ENCODE results near the gene ASB4. TPM values are rescaled to one million over a fixed set of nuclear protein-coding genes. Genes with fewer than 3 reads are reported as not detected.

The ASB4 gene
- total and polyA plus RNA-seq, 2 experiments from 2014 or later = not detected

DNA sequence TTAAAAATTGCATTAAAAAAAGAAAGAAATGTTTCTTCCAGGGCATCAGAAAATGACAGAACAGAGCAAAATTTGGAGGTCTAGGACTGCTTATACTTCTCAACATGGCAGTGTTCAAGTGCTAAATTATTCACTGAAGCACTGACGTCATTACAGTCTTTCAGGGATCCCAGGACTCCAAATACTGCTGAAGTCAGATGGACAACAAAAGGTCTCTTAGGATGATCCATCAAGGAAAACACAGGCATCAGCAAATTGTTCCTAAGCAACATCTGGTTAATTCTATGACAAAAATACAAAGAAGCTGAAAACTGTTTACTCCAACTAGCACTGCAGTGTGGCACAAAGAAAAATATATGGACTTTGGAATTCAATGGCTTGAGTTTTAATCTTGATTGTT is 58.4 kb downstream of the ASB4 start:
- Histone ChIP-seq H3K79me2 (replicated peaks; ENCODE audit: insufficient read depth) (no peaks in the 10 kb centered on the region), H3K4me1 (ENCODE audit: insufficient read depth) (no peaks in the 10 kb centered on the region), H3K27ac (ENCODE audit: low read depth) (no peak overlapping the region), H3K4me2 (no peak overlapping the region), H4K20me1 (replicated peaks; ENCODE audit: insufficient read depth) (no peaks in the 10 kb centered on the region), H3F3A (replicated peaks; ENCODE audit: low read depth) (no peaks in the 10 kb centered on the region), H3K4me3 (no peak overlapping the region), H2AFZ (no peak overlapping the region), H3K36me3 (ENCODE audit: insufficient read depth) (no peaks in the 10 kb centered on the region), H3K27me3 (ENCODE audit: insufficient read depth) (no peaks in the 10 kb centered on the region), H3K9me2 (ENCODE audit: insufficient read depth) (no peaks in the 10 kb centered on the region)
- Mint-ChIP-seq H3K27me3 (ENCODE audit: insufficient read depth, low read depth, poor library complexity) (no peaks in the 10 kb centered on the region), H3K27ac (no peak overlapping the region), H3K4me1 (no peaks in the 10 kb centered on the region; the same call in 2 of the 3 replicates), H3K36me3 (ENCODE audit: low read depth) (no peaks in the 10 kb centered on the region), H3K9me3 (no peaks in the 10 kb centered on the region), H3K4me3 (no peak overlapping the region)
- ATAC-seq (no peak), DNase-seq (ENCODE audit: low spot score) (no peak)
- TF ChIP-seq JUNB (IDR thresholded peaks at IDR 0.05; ENCODE audit: unreplicated experiment) (no peak), ZNF114 (CRISPR knock-in tag; IDR thresholded peaks at IDR 0.05) (no peak), EZH2phosphoT487 (IDR thresholded peaks at IDR 0.05; ENCODE audit: unreplicated experiment) (no peak), STAT1 (IDR thresholded peaks at IDR 0.05; ENCODE audit: unreplicated experiment) (no peak), ZNF331 (CRISPR knock-in tag; IDR thresholded peaks at IDR 0.05; ENCODE audit: low read depth) (no peak), NANOG (IDR thresholded peaks at IDR 0.05; ENCODE audit: borderline replicate concordance) (no peak), CREB1 (CRISPR knock-in tag; IDR thresholded peaks at IDR 0.05; ENCODE audit: low read depth) (no peak), POLR2AphosphoS5 (IDR thresholded peaks at IDR 0.05; ENCODE audit: low read depth) (no peak), EZH2 (IDR thresholded peaks at IDR 0.05; ENCODE audit: low read depth, unreplicated experiment) (no peak)
- TF ChIP-seq, protein P1, sequence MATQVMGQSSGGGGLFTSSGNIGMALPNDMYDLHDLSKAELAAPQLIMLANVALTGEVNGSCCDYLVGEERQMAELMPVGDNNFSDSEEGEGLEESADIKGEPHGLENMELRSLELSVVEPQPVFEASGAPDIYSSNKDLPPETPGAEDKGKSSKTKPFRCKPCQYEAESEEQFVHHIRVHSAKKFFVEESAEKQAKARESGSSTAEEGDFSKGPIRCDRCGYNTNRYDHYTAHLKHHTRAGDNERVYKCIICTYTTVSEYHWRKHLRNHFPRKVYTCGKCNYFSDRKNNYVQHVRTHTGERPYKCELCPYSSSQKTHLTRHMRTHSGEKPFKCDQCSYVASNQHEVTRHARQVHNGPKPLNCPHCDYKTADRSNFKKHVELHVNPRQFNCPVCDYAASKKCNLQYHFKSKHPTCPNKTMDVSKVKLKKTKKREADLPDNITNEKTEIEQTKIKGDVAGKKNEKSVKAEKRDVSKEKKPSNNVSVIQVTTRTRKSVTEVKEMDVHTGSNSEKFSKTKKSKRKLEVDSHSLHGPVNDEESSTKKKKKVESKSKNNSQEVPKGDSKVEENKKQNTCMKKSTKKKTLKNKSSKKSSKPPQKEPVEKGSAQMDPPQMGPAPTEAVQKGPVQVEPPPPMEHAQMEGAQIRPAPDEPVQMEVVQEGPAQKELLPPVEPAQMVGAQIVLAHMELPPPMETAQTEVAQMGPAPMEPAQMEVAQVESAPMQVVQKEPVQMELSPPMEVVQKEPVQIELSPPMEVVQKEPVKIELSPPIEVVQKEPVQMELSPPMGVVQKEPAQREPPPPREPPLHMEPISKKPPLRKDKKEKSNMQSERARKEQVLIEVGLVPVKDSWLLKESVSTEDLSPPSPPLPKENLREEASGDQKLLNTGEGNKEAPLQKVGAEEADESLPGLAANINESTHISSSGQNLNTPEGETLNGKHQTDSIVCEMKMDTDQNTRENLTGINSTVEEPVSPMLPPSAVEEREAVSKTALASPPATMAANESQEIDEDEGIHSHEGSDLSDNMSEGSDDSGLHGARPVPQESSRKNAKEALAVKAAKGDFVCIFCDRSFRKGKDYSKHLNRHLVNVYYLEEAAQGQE (IDR thresholded peaks at IDR 0.05; ENCODE audit: unreplicated experiment) = no peak
- TF ChIP-seq, protein P2, sequence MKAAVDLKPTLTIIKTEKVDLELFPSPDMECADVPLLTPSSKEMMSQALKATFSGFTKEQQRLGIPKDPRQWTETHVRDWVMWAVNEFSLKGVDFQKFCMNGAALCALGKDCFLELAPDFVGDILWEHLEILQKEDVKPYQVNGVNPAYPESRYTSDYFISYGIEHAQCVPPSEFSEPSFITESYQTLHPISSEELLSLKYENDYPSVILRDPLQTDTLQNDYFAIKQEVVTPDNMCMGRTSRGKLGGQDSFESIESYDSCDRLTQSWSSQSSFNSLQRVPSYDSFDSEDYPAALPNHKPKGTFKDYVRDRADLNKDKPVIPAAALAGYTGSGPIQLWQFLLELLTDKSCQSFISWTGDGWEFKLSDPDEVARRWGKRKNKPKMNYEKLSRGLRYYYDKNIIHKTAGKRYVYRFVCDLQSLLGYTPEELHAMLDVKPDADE (IDR thresholded peaks at IDR 0.05) = no peak
- TF ChIP-seq, protein P3, sequence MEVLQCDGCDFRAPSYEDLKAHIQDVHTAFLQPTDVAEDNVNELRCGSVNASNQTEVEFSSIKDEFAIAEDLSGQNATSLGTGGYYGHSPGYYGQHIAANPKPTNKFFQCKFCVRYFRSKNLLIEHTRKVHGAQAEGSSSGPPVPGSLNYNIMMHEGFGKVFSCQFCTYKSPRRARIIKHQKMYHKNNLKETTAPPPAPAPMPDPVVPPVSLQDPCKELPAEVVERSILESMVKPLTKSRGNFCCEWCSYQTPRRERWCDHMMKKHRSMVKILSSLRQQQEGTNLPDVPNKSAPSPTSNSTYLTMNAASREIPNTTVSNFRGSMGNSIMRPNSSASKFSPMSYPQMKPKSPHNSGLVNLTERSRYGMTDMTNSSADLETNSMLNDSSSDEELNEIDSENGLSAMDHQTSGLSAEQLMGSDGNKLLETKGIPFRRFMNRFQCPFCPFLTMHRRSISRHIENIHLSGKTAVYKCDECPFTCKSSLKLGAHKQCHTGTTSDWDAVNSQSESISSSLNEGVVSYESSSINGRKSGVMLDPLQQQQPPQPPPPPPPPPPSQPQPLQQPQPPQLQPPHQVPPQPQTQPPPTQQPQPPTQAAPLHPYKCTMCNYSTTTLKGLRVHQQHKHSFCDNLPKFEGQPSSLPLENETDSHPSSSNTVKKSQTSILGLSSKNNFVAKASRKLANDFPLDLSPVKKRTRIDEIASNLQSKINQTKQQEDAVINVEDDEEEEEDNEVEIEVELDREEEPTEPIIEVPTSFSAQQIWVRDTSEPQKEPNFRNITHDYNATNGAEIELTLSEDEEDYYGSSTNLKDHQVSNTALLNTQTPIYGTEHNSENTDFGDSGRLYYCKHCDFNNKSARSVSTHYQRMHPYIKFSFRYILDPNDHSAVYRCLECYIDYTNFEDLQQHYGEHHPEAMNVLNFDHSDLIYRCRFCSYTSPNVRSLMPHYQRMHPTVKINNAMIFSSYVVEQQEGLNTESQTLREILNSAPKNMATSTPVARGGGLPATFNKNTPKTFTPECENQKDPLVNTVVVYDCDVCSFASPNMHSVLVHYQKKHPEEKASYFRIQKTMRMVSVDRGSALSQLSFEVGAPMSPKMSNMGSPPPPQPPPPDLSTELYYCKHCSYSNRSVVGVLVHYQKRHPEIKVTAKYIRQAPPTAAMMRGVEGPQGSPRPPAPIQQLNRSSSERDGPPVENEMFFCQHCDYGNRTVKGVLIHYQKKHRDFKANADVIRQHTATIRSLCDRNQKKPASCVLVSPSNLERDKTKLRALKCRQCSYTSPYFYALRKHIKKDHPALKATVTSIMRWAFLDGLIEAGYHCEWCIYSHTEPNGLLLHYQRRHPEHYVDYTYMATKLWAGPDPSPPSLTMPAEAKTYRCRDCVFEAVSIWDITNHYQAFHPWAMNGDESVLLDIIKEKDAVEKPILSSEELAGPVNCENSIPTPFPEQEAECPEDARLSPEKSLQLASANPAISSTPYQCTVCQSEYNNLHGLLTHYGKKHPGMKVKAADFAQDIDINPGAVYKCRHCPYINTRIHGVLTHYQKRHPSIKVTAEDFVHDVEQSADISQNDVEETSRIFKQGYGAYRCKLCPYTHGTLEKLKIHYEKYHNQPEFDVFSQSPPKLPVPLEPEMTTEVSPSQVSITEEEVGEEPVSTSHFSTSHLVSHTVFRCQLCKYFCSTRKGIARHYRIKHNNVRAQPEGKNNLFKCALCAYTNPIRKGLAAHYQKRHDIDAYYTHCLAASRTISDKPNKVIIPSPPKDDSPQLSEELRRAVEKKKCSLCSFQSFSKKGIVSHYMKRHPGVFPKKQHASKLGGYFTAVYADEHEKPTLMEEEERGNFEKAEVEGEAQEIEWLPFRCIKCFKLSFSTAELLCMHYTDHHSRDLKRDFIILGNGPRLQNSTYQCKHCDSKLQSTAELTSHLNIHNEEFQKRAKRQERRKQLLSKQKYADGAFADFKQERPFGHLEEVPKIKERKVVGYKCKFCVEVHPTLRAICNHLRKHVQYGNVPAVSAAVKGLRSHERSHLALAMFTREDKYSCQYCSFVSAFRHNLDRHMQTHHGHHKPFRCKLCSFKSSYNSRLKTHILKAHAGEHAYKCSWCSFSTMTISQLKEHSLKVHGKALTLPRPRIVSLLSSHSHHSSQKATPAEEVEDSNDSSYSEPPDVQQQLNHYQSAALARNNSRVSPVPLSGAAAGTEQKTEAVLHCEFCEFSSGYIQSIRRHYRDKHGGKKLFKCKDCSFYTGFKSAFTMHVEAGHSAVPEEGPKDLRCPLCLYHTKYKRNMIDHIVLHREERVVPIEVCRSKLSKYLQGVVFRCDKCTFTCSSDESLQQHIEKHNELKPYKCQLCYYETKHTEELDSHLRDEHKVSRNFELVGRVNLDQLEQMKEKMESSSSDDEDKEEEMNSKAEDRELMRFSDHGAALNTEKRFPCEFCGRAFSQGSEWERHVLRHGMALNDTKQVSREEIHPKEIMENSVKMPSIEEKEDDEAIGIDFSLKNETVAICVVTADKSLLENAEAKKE (CRISPR knock-in tag; IDR thresholded peaks at IDR 0.05) = no peak

All from GM23338 (cell line).